ENCODE measurements around the gene TRIM40.

GRCh38 chr6:30168741-30169140 is 32.8 kb downstream of the TRIM40 start:
- TF ChIP-seq TARDBP (IDR thresholded peaks at IDR 0.05) (no peak), BHLHE40 (IDR thresholded peaks at IDR 0.05; ENCODE audit: borderline replicate concordance) (no peak)
- TF ChIP-seq, protein P1, sequence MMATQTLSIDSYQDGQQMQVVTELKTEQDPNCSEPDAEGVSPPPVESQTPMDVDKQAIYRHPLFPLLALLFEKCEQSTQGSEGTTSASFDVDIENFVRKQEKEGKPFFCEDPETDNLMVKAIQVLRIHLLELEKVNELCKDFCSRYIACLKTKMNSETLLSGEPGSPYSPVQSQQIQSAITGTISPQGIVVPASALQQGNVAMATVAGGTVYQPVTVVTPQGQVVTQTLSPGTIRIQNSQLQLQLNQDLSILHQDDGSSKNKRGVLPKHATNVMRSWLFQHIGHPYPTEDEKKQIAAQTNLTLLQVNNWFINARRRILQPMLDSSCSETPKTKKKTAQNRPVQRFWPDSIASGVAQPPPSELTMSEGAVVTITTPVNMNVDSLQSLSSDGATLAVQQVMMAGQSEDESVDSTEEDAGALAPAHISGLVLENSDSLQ (IDR thresholded peaks at IDR 0.05), result no peak
